Epithelial cell of alveolus of lung (primary cell): ENCODE measurements around the gene ALDH18A1. TPM values are rescaled to one million over a fixed set of nuclear protein-coding genes. Genes with fewer than 3 reads are reported as not detected.

Experiments
- total RNA-seq: library from RNA; depleted of rRNA; stranded (reverse); fragments of >200 nt; gene quantifications from 2 replicates; pipeline ENCODE4 v1.2.1, GENCODE V29; 2015

Gene ALDH18A1
- total RNA-seq, result 49.2 and 97.2 TPM in 2 replicates

DNA sequence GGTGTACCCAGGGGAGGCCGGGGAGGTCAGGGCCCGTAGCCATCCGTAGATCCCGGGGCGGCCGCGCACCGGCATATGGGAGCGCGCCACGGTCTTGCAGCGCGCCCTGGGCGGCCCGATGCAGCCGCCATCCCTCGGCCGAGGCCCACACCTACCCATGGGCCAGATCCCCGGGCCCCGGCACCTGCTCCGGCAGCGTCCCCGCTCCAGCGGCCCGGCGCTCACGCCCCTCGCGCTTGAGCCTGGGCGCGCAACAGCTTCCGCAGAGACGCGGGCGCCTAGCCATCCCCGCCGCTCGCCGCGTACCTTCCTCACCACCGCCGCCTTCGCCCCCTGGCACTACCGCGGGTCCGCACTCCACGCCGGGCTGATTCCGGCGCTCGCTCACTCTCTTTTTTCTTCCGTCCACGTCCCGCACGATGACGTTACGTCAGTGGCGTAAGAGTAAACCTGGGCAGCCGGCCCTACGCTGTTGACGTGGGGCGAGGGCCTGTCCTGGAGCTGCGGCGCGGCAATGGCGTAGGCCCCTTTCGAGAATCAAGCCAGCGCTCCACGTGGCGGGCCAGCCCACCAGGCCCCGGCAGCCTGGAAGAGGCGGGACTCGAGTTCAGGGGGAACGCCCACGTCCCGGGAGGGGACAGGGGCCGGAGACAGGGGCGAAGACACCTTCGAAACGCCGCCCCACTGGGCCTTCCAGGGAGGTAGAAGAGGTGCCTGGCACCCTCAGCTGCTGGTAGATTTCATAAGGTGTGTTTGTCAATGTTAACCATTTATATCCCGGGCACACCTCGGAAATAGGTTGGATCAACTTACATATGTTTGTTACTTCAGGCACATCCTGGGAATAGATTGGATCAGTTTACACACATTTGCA is at the start of gene ALDH18A1:
Gene ALDH18A1 (minus strand): TSS at position 421 of the 874 bp plus-strand sequence. CDS start 3,334 bp downstream, outside the sequence.

DNA sequence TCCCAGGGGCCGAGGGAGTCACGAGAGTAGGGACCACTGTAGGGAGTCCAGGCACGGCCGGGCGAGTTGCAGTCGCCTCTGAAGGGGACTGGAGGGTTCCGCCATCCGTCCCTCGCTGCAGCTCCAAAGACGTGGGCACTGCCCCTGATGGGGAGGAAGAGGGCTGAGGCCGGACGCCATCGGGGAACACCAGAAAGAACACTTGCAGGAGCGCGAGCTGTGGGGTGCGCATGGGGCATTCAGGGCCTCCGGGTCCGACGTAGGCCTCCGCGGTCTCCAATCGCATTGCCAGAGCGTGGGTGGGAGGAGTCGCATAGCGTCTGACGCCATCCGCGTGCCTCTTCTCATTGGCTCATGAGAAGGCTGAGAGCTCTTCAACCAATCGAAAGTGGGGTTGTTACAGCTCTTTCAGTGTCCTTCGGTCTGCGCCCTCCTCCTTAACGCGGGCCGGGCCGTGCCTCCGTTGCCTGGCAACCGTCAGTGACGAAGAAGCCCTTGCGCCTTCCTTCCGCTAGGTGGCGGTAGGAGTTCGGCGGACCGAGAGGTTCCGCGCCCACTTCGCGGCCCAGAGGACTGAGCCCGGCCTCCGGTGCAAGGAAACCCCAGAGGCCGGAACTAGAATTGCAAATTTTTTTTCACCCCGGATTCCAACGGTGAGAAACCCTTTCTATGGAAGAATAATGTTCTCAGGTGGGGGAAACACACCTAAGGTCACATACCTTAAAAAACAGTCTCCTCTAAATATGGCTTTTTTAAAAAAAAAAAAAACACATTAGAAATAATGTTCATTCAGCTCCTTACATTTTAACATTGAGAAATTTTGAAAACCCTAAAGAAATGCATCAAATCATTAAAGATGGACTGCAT is 37.4 kb upstream of the ALDH18A1 start, which contains the start of gene TCTN3:
Gene TCTN3 (minus strand): TSS at position 260 of the 867 bp plus-strand sequence. CDS start 28 bp downstream, at position 232.

DNA sequence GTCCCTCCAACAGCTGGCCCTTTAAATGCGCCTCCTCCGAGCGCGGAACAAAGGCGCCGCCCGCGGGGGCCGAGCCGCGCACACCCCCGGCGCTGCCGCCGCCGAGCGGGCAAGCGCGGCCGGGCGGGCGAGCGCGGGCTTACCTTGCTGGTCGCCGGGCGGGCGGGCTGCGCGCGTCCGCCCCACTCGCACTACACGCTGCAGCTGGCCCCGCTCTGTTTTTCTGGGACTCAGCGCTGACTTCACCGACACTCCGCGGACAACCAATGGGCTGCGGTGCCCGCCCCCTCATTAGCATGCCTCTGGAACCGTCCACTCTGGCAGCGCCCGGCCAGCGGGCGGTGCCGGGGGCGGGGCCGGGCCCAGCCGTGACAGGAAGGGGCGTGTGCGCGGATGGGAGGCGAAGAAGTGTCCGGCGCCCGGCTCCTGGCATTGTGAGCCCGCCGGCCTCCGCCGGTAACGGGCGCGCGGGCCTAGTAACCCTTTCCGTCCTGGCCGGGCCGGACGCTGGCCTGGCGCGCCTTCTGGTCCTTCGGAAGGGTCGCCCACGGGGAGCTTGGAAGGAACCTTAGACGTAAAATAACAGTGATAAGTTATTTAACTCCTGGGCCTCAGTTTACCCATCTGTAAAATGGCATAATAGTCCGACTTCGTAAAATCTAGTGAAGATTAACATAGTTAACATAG is 95.2 kb downstream of the ALDH18A1 start, which contains the start of gene SORBS1:
Gene SORBS1 (minus strand): TSS at position 195 of the 687 bp plus-strand sequence. CDS start 120,236 bp downstream, outside the sequence.

Other genes starting within 250 kb of the ALDH18A1 start
- 0.16 and 0.39 TPM in 2 replicates for gene SORBS1, start 95.3 kb downstream of the ALDH18A1 start, total RNA-seq
- 29.5 and 36.6 TPM in 2 replicates for gene TCTN3, start 37.2 kb upstream of the ALDH18A1 start, total RNA-seq
- 0.52 and 5.2 TPM in 2 replicates for gene ENTPD1, start 99.5 kb upstream of the ALDH18A1 start, total RNA-seq